IMR-90 (cell line): ENCODE data around the gene CHPF. TPM values are rescaled to one million over a fixed set of nuclear protein-coding genes. Genes with fewer than 3 reads are reported as not detected.

ENCODE experiments used
- ATAC-seq: fragments of 200-7000 bp; cut with Tn5 transposase; 2 replicates; pipeline ENCODE4 v1.9.1; 2020; ENCODE audit warnings: low read depth, mild to moderate bottlenecking, moderate library complexity
- BruUV-seq: library from RNA; stranded (reverse); fragments of 400-500 nt; replicated peaks from 2 replicates; lab custom pipeline; 2021; lab: Mats Ljungman, UMichigan
- CTCF ChIA-PET: fragments of 300-600 bp; formaldehyde crosslinking; extraction: SDS; loops from one replicate; lab custom pipeline; 2021; ENCODE audit warnings: antibody characterized with exemption; lab: Yijun Ruan, JAX
- POLR2A ChIA-PET: fragments of 300-600 bp; sonication (Branson Sonifier 250); formaldehyde crosslinking; loops from one replicate; lab custom pipeline; 2022; ENCODE audit warnings: antibody characterized with exemption; ENCODE audit not compliant: unreplicated experiment; lab: Charles Lee
- DNase-seq: peaks from one replicate; pipeline ENCODE4 v3.0.0; 2013
- H2AFZ ChIP-seq: replicated peaks from 2 replicates; pipeline ENCODE3; 2013; ENCODE audit warnings: low read length, mild to moderate bottlenecking; ENCODE audit not compliant: poor library complexity
- H2AK5ac ChIP-seq: 2 replicates; pipeline ENCODE4 v1.6.1; 2013; ENCODE audit warnings: low read depth, low read length, inconsistent platforms
- H2AK9ac ChIP-seq: replicated peaks from 2 replicates; pipeline ENCODE3; 2013; ENCODE audit warnings: mild to moderate bottlenecking, low read depth, low read length, moderate library complexity; ENCODE audit not compliant: poor library complexity
- H2BK120ac ChIP-seq: 2 replicates; pipeline ENCODE4 v1.6.1; 2013; ENCODE audit warnings: low read depth, low read length, inconsistent platforms
- H2BK15ac ChIP-seq: 3 replicates; pipeline ENCODE4 v1.6.1; 2013; ENCODE audit warnings: low read depth, low read length, inconsistent platforms
- H2BK20ac ChIP-seq: 2 replicates; pipeline ENCODE4 v1.6.1; 2013; ENCODE audit warnings: low read depth, mild to moderate bottlenecking, inconsistent platforms, low read length, moderate library complexity
- H2BK5ac ChIP-seq: 2 replicates; pipeline ENCODE4 v1.6.1; 2013; ENCODE audit warnings: mild to moderate bottlenecking, low read depth, low read length, inconsistent platforms; ENCODE audit not compliant: poor library complexity, severe bottlenecking
- H3K14ac ChIP-seq: replicated peaks from 2 replicates; pipeline ENCODE4 v1.6.1; 2013; ENCODE audit warnings: low read depth, low read length, inconsistent platforms
- H3K18ac ChIP-seq: 2 replicates; pipeline ENCODE4 v1.6.1; 2013; ENCODE audit warnings: low read depth, low read length, control low read depth
- H3K23ac ChIP-seq: 2 replicates; pipeline ENCODE4 v1.6.1; 2013; ENCODE audit warnings: low read depth, low read length, inconsistent platforms
- H3K27ac ChIP-seq: 2 replicates; pipeline ENCODE4 v1.5.1; 2013; ENCODE audit warnings: mild to moderate bottlenecking, control low read depth, low read length; ENCODE audit not compliant: insufficient read depth
- H3K27me3 ChIP-seq: 2 replicates; pipeline ENCODE4 v1.6.1; 2013; ENCODE audit warnings: low read length; ENCODE audit not compliant: control insufficient read depth, insufficient read depth
- H3K36me3 ChIP-seq: 2 replicates; pipeline ENCODE4 v1.6.1; 2013; ENCODE audit warnings: low read length, mixed read lengths; ENCODE audit not compliant: control insufficient read depth, insufficient read depth
- H3K4ac ChIP-seq: 2 replicates; pipeline ENCODE4 v1.6.1; 2013; ENCODE audit warnings: low read depth, low read length, inconsistent platforms
- H3K4me1 ChIP-seq: 2 replicates; pipeline ENCODE4 v1.6.1; 2013; ENCODE audit warnings: low read length, mixed read lengths; ENCODE audit not compliant: control insufficient read depth, insufficient read depth
- H3K4me2 ChIP-seq: 2 replicates; pipeline ENCODE4 v1.6.1; 2013; ENCODE audit warnings: low read depth, mild to moderate bottlenecking, control low read depth, low read length, moderate library complexity
- H3K4me3 ChIP-seq: 2 replicates; pipeline ENCODE4 v1.5.1; 2013; ENCODE audit warnings: low read depth, mild to moderate bottlenecking, control low read depth, low read length, moderate library complexity; ENCODE audit not compliant: insufficient read depth
- H3K56ac ChIP-seq: 2 replicates; pipeline ENCODE4 v1.6.1; 2013; ENCODE audit warnings: low read length, inconsistent platforms; ENCODE audit not compliant: insufficient read depth; ENCODE audit errors: extremely low read depth
- H3K79me1 ChIP-seq, 2 experiments: 2 replicates each; pipeline ENCODE4 v1.6.1; 2013; ENCODE audit warnings: low read length in 2 of 2, inconsistent platforms in 1 of 2, low read depth in 1 of 2
- H3K9ac ChIP-seq: 2 replicates; pipeline ENCODE4 v1.6.1; 2013; ENCODE audit warnings: low read depth, low read length, control low read depth
- H3K9me1 ChIP-seq: 2 replicates; pipeline ENCODE4 v1.6.1; 2013; ENCODE audit warnings: low read length, inconsistent platforms; ENCODE audit not compliant: insufficient read depth
- H3K9me3 ChIP-seq: 2 replicates; pipeline ENCODE4 v1.6.1; 2013; ENCODE audit warnings: low read length; ENCODE audit not compliant: control insufficient read depth, insufficient read depth
- H4K20me1 ChIP-seq: 2 replicates; pipeline ENCODE4 v1.6.1; 2013; ENCODE audit warnings: low read length, inconsistent platforms; ENCODE audit not compliant: insufficient read depth
- H4K5ac ChIP-seq: 2 replicates; pipeline ENCODE4 v1.6.1; 2013; ENCODE audit warnings: mild to moderate bottlenecking, low read depth, low read length, control low read depth
- H4K8ac ChIP-seq, 2 experiments: 2 replicates each; pipeline ENCODE4 v1.6.1; 2013; ENCODE audit warnings: low read depth in 2 of 2, low read length in 2 of 2, control low read depth in 1 of 2, inconsistent platforms in 1 of 2
- H4K91ac ChIP-seq: 2 replicates; pipeline ENCODE4 v1.6.1; 2013; ENCODE audit warnings: low read depth, low read length, inconsistent platforms; ENCODE audit not compliant: insufficient read depth
- BHLHE40 ChIP-seq: fragments of 150-350 bp; IDR thresholded peaks from 2 replicates; pipeline ENCODE4 v1.6.1; 2016; ENCODE audit warnings: mild to moderate bottlenecking, low read depth, low read length
- CEBPB ChIP-seq: IDR thresholded peaks from 2 replicates; pipeline ENCODE4 v1.6.1; 2012; ENCODE audit warnings: low read depth, low read length, improper control_type of control experiment
- CHD1 ChIP-seq: IDR thresholded peaks from 2 replicates; pipeline ENCODE4 v1.6.1; 2012; ENCODE audit warnings: low read depth, low read length, improper control_type of control experiment
- FOS ChIP-seq: fragments of 150-350 bp; IDR thresholded peaks from 2 replicates; pipeline ENCODE4 v1.6.1; 2016; ENCODE audit warnings: low read depth, low read length
- MAFK ChIP-seq: IDR thresholded peaks from 2 replicates; pipeline ENCODE4 v1.6.1; 2012; ENCODE audit warnings: low read depth, low read length, improper control_type of control experiment
- MAZ ChIP-seq: IDR thresholded peaks from 2 replicates; pipeline ENCODE4 v1.6.1; 2012; ENCODE audit warnings: low read depth, mild to moderate bottlenecking, low read length, improper control_type of control experiment, moderate library complexity, borderline replicate concordance
- MXI1 ChIP-seq: IDR thresholded peaks from 2 replicates; pipeline ENCODE4 v1.6.1; 2012; ENCODE audit warnings: low read depth, mild to moderate bottlenecking, low read length, moderate library complexity, borderline replicate concordance
- NFE2L2 ChIP-seq: fragments of 150-350 bp; IDR thresholded peaks from 2 replicates; pipeline ENCODE4 v1.6.1; 2016; ENCODE audit warnings: low read depth, mild to moderate bottlenecking, low read length
- POLR2A ChIP-seq: IDR thresholded peaks from 2 replicates; pipeline ENCODE4 v1.6.1; 2012; ENCODE audit warnings: mild to moderate bottlenecking, low read depth, low read length
- RAD21 ChIP-seq: IDR thresholded peaks from 2 replicates; pipeline ENCODE4 v1.6.1; 2012; ENCODE audit warnings: low read length, improper control_type of control experiment
- RCOR1 ChIP-seq: IDR thresholded peaks from 2 replicates; pipeline ENCODE4 v1.6.1; 2012; ENCODE audit warnings: mild to moderate bottlenecking, low read length, improper control_type of control experiment; ENCODE audit not compliant: insufficient replicate concordance
- RFX5 ChIP-seq: IDR thresholded peaks from 2 replicates; pipeline ENCODE4 v1.8.0; 2012; ENCODE audit warnings: low read depth, mild to moderate bottlenecking, low read length, moderate library complexity
- SMC3 ChIP-seq: fragments of 150-350 bp; IDR thresholded peaks from 2 replicates; pipeline ENCODE4 v1.6.1; 2016; ENCODE audit warnings: low read depth, mild to moderate bottlenecking, antibody characterized with exemption, low read length, moderate library complexity
- WGBS, 2 experiments: methylation state at CpG; one replicate each; pipeline versions ENCODE4 v1.1.5 to v1.1.7; 2013; ENCODE audit warnings: missing lambda C conversion rate in 2 of 2; ENCODE audit not compliant: insufficient read length in 1 of 2; ENCODE audit errors: extremely low coverage in 2 of 2; 5-methylcytosine and 5-hydroxymethylcytosine counted together
- dilution Hi-C: fragments of 300-500 bp; cut with HindIII; formaldehyde crosslinking; loops from one replicate; pipeline ENCODE4 v1.14.3; 2018; ENCODE audit warnings: low sequenced_read_pairs; ENCODE audit not compliant: unreplicated experiment
- in situ Hi-C: fragments of 300-500 bp; cut with MboI; formaldehyde crosslinking; loops from 3 replicates; pipeline ENCODE4 v1.14.3; 2019; ENCODE audit warnings: low sequenced_read_pairs, inconsistent platforms, mixed read lengths
- intact Hi-C: fragments of 100-400 bp; cut with micrococcal nuclease; formaldehyde crosslinking; loops from 2 replicates; pipeline ENCODE4 v1.10.0; 2022
- polyA plus RNA-seq, 3 experiments: library from polyadenylated mRNA; depleted of rRNA; stranded (reverse); fragments of >200 nt; gene quantifications; 2 replicates each; pipeline ENCODE4 v1.2.3, GENCODE V29; 2012; ENCODE audit warnings: low replicate concordance in 1 of 3
- total RNA-seq: library from RNA; depleted of rRNA; stranded (reverse); fragments of >200 nt; gene quantifications from 2 replicates; pipeline ENCODE4 v1.2.3, GENCODE V29; 2012
- TF ChIP-seq, protein P1 (sequence below): fragments of 150-350 bp; IDR thresholded peaks from 2 replicates; pipeline ENCODE4 v1.6.1; 2016; ENCODE audit warnings: low read depth, mild to moderate bottlenecking, low read length, moderate library complexity, borderline replicate concordance
- TF ChIP-seq, protein P2 (sequence below): fragments of 150-350 bp; IDR thresholded peaks from 2 replicates; pipeline ENCODE4 v1.6.1; 2017; ENCODE audit warnings: mild to moderate bottlenecking, antibody characterized with exemption, low read length, low read depth
- TF ChIP-seq, protein P3 (sequence below): conservative IDR thresholded peaks from 2 replicates; pipeline ENCODE4 v1.5.1; 2012; ENCODE audit warnings: mild to moderate bottlenecking, low read depth, low read length, improper control_type of control experiment

The CHPF gene
- total and polyA plus RNA-seq, 2 of the 4 experiments (the other 2 are of a cell fraction), result 24.0 to 115 TPM

DNA sequence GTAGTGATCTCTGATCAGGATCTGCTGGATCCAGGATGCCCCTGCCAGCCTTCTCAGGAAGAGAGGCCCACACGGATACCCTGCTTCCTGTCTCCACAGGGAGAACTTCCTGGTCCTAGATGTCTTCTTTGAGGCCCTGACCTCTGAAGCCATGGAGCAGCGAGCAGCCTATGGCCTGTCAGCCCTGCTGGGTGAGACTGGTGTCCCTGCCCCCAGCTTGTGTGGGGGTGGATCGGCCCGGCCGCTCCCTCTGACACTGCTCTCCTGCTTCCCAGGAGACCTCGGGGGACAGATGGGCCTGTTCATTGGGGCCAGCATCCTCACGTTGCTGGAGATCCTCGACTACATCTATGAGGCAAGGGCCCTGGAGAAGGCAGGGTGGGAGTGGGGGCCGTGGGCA lies 6.6 kb downstream of the CHPF start:
- H4K91ac ChIP-seq, result no peak overlapping the region
- no peak overlapping the region for H3K23ac ChIP-seq
- peaks cover 26% of the 10 kb centered on the region for H3K36me3 ChIP-seq
- no peak overlapping the region for H2BK20ac ChIP-seq
- H3K4ac ChIP-seq, result no peak overlapping the region
- H3K9ac ChIP-seq, result no peak overlapping the region
- H3K4me2 ChIP-seq, result no peak overlapping the region
- no peak for DNase-seq
- no peak overlapping the region for H3K56ac ChIP-seq
- H3K27ac ChIP-seq, result no peak overlapping the region
- H2BK5ac ChIP-seq, result no peak overlapping the region
- no peak overlapping the region for H2BK15ac ChIP-seq
- 83% methylated on average over 8 of the region's 9 CpGs; no CpG with 5 or more reads in 1 of the 2 experiments for WGBS, 2 experiments
- peaks cover 4 to 29% of the 10 kb centered on the region in 2 experiments; a peak in 2 of 4 replicates for H3K79me1 ChIP-seq
- no peak overlapping the region for H2AK5ac ChIP-seq
- no peak overlapping the region for H2AFZ ChIP-seq
- no peak overlapping the region for H4K8ac ChIP-seq
- H3K18ac ChIP-seq, result no peak overlapping the region
- POLR2A ChIA-PET, result no interaction called here
- no peak for ATAC-seq
- intact Hi-C loops, result no loop called here
- CTCF ChIA-PET, result no interaction called here
- no peak overlapping the region for H3K4me3 ChIP-seq
- in situ Hi-C loops, result no loop called here
- no peak overlapping the region for H3K14ac ChIP-seq
- BruUV-seq, result no TSS peak
- H3K27me3 ChIP-seq, result peaks cover 12% of the 10 kb centered on the region
- no peak overlapping the region for H4K5ac ChIP-seq
- dilution Hi-C loops, result no loop called here
- H3K9me3 ChIP-seq, result no peaks in the 10 kb centered on the region
- no peak overlapping the region for H2BK120ac ChIP-seq
- peaks cover 18% of the 10 kb centered on the region for H4K20me1 ChIP-seq
- 0 out of 2 replicates have a peak, but pooled peaks cover 2% of the 10 kb centered on the region for H3K9me1 ChIP-seq
- peak overlapping the region; percentile 24 for H2AK9ac ChIP-seq
- TF ChIP-seq NFE2L2, result no peak
- no peak for TF ChIP-seq MAZ
- no peak for TF ChIP-seq POLR2A
- TF ChIP-seq FOS, result no peak
- TF ChIP-seq CEBPB, result no peak
- TF ChIP-seq MAFK, result no peak
- TF ChIP-seq BHLHE40, result no peak
- TF ChIP-seq CHD1, result no peak
- no peak for TF ChIP-seq RAD21
- TF ChIP-seq, protein P1, sequence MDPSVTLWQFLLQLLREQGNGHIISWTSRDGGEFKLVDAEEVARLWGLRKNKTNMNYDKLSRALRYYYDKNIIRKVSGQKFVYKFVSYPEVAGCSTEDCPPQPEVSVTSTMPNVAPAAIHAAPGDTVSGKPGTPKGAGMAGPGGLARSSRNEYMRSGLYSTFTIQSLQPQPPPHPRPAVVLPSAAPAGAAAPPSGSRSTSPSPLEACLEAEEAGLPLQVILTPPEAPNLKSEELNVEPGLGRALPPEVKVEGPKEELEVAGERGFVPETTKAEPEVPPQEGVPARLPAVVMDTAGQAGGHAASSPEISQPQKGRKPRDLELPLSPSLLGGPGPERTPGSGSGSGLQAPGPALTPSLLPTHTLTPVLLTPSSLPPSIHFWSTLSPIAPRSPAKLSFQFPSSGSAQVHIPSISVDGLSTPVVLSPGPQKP, result no peak
- TF ChIP-seq SMC3, result no peak
- TF ChIP-seq, protein P2, sequence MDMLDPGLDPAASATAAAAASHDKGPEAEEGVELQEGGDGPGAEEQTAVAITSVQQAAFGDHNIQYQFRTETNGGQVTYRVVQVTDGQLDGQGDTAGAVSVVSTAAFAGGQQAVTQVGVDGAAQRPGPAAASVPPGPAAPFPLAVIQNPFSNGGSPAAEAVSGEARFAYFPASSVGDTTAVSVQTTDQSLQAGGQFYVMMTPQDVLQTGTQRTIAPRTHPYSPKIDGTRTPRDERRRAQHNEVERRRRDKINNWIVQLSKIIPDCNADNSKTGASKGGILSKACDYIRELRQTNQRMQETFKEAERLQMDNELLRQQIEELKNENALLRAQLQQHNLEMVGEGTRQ, result no peak
- TF ChIP-seq, protein P3, sequence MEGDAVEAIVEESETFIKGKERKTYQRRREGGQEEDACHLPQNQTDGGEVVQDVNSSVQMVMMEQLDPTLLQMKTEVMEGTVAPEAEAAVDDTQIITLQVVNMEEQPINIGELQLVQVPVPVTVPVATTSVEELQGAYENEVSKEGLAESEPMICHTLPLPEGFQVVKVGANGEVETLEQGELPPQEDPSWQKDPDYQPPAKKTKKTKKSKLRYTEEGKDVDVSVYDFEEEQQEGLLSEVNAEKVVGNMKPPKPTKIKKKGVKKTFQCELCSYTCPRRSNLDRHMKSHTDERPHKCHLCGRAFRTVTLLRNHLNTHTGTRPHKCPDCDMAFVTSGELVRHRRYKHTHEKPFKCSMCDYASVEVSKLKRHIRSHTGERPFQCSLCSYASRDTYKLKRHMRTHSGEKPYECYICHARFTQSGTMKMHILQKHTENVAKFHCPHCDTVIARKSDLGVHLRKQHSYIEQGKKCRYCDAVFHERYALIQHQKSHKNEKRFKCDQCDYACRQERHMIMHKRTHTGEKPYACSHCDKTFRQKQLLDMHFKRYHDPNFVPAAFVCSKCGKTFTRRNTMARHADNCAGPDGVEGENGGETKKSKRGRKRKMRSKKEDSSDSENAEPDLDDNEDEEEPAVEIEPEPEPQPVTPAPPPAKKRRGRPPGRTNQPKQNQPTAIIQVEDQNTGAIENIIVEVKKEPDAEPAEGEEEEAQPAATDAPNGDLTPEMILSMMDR, result no peak
- no peak for TF ChIP-seq RCOR1
- TF ChIP-seq MXI1, result no peak
- no peak for TF ChIP-seq RFX5
- H3K4me1 ChIP-seq, result peaks cover 21% of the 10 kb centered on the region
